COR-L47 (cell line): Measurements from ENCODE around the gene SHISA2.

Experiments used
- DNase-seq: peaks from one replicate; lab custom pipeline; 2025; lab: John Stamatoyannopoulos, UW

SHISA2 gene

DNA sequence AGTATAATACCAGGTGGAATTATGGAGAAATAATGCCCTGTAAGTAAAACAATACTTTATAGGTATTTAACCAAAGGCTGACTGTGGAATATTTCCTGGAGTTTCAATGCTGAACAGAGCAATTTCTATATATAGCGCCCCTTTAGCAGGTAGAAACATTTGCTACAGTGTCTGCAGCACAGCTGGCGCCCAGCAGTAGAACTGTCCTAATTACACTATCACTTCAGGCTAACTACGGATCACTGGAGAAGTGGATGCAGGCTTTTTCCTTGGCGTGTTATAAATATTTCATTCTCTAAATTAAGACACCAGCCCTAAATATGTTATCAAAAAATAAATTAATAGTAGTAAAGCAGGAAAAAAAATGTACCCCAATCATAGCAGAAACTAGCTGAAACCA is 3.1 kb downstream of the SHISA2 start:
- DNase-seq: peak; percentile 18

DNA sequence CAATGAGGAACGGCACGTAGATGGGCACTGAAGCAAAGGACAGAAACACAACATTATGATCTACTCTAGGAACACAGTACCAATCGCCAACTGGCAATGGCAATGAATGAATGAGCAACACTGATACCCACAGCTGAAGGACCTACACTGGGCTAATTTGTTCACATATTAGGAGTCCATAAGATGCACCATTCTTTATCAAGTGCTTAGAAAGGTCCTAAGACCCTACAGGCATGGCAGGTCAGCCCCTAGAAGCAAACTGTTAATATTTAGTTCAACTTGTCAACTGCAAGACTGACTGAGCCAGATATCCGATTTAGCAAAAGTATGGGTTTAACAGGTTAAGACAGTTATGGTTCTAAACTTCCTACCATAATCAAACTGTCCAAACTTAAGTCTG is 4.8 kb downstream of the SHISA2 start:
- DNase-seq: no peak

DNA sequence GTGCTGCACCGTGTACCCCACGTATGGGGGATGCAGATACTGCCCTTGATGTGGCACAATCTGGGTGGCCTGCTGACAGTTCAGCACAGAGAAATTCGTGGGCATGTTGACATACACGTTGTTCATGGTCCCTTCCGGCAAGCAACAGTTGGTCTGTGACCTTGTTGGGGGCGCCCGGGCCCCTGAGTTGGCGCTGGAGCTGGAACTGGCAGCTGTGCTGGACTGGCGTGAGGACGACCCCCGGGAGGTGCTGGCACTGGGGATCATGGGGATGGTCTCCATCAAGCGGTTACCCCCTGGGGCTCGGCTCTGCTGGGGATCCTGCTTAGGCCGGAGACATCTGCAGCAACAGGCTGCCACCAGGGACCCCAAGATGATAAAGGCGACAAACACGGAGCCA is 5.2 kb downstream of the SHISA2 start:
- no peak for DNase-seq

DNA sequence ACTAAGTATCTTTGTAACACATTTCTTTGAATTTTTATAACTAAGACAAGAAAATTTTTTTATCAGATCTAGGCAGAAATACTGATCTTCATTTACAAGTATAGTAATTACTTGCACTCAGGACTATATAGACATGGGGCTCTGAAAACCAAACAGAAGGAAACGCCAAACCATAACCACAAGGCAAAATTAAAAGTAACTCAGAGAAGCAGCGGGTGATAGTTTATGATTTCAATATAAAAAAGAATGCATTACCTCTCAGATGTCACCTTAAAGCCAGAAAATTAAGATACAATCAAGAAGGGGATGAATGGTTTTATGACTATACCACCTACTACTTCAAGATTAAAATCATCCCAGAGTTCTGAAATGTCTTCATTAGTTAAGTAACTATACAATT is 6.7 kb downstream of the SHISA2 start:
- no peak for DNase-seq

DNA sequence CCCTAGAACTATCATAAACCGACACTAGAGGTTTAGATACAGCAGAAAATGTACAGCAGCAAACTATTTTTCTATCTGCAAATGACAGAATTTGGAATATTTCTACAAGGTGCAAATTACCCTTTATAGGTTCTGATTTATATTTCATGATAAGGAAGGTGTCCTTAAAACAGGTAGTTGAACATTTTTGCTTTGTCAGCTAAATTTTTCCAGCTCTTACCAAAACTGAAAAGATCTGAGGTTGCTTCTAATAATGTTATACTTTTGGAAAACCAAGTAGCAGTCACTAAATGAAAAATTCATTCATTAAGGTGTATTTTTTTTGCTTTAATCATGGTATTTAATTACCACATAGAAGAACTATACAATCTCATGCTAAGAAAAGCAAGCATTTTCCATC is 9.0 kb downstream of the SHISA2 start:
- no peak for DNase-seq

- no peak for DNase-seq
Measured at GRCh38 chr13:26041444-26041843, 10.4 kb downstream of the SHISA2 start.

GRCh38 chr13:26038931-26039475 is 12.8 kb downstream of the SHISA2 start:
- no peak for DNase-seq

DNA sequence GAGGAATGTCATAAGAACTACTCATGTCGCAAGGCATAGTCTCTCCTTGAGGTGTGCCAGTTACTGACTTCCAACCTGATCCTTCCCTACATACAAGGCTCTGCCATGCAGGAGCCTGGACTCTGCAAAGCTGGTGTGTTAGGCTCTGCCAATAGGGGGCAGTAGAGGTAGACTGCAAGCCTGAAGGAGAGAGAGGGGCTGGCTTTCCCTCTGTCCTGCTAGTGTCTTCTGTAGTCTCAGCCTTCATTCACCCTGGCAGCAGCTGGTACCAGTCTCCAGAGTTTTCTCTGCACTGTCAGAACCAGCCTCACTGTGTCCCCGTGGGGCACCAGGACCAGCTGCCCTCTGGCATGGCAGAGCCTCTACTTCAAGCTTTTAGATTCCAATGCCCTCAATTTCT is 14.5 kb downstream of the SHISA2 start:
- no peak for DNase-seq

GRCh38 chr13:26036383-26036782 is 15.4 kb downstream of the SHISA2 start:
- no peak for DNase-seq

DNA sequence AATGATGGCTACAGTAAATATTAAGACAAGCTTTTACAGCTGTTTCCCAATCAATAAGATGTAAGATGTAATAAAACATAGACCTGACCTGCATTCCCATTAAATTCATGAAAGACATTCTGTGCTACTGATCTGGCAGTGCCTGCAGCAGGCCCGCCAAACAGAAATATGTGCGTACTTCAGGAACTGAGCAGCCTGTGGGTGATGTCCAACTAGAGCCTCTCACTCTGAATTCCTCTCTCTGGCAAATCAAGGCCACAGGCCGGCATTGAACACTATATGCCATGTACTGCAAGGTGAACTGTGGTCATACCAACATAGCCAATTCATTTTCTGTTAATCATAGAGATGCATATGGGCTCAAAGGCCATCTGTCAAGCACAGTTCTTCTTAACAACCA is 17.8 kb downstream of the SHISA2 start:
- no peak for DNase-seq

GRCh38 chr13:26030331-26030730 is 21.5 kb downstream of the SHISA2 start:
- no peak for DNase-seq

DNA sequence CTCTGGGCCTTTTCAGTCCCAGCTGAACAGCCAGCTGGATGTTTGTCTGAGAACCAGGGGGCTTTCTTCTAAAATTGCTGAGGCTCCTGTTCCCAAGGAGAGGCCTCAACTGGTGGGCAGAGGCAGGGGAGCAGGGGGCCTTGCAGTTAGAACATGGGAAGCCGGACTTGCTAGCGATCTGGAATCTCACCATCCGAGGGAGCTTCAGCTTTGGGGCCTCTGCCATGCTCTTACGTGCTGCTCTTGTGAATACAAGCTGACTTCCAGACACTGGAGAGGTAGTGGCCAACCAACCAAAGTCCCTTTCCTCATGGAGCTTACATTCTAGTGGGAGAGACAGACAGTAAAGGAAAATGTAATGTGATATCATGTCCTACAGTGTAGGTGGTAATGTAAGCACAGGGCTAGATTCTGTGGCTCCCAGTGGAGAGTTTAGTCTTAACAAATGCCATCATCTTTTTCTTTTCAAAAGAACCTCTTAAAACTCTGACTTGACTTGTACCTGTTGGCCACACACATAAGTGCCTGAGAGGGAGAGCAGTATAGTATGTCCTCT is 22.2 kb downstream of the SHISA2 start:
- DNase-seq: no peak

GRCh38 chr13:26026211-26026610 is 25.6 kb downstream of the SHISA2 start:
- peak; percentile 45 for DNase-seq

DNA sequence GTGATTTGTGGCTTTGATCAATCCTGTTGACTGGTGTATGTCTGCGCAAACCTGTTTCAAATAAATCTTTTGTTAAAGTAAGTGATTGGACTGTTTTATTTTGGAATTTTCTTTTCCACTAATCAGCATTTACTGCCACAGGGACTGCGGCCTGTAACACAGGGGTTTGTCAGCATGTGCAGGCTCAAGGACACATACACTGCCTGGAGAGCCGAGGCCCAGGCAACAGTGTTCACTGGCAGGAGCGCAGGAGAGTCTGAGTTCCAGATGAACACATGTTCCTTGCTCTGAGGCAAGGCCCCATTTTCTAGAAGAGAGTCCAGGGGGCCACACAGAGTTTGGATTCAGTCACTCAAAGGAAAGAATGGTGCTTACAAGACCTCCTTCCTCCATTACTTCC is 26.0 kb downstream of the SHISA2 start:
- no peak for DNase-seq

DNA sequence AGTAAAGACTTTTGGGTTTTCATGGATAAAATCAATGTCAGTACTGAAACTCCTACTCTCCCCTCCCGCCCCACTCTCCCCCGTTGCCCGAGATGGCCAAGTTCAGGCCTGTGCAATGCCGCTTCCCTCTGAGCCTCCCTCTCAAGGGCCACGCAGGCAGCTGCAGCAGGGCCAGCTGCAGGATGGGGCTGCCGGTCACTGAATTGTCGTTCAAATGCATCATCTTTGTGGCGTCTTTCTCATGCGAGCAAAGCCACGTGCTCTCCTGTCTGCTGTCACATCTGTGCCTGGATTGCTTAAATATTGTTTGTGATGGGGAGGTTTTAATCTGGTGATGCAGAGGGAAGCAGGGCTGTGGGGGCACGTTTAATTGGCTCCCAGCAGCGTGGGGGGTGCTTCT is 26.6 kb downstream of the SHISA2 start:
- no peak for DNase-seq

GRCh38 chr13:26024558-26024957 is 27.3 kb downstream of the SHISA2 start:
- DNase-seq: no peak

DNA sequence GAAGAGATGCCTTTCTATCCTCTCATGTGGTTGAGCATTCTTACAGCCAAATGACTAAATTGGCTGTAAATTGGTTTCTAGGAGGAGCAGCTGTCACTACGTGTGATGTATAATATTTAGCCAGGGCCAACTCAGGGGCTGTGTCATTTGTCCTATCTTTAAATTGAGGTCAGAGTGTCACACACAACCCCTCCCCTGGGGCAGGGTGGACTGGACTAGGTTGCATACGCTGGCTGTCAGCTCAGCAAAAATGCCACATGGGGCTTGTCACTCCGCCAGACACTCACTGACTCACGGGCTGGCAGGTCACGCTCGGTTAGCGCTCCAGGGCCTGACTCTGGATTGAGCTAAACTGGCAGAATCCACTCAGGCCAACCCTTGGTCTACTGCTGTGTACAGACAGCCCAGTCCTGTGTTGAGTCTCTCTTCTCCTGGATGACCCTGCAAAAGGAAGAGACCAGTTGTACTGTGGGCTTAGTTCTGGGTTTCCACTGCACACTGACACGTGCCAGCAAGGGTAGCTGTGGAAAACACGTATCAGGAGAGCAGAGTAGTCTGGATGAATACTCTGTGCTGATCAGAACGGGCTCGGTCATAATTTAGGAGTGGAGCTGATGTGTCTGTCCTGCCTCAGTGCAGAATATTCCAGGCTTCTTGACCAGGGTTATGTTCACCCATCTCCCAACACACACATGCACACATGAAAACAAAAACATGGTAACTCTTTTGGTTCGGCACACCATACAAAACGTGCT is 29.1 kb downstream of the SHISA2 start:
- no peak for DNase-seq

DNA sequence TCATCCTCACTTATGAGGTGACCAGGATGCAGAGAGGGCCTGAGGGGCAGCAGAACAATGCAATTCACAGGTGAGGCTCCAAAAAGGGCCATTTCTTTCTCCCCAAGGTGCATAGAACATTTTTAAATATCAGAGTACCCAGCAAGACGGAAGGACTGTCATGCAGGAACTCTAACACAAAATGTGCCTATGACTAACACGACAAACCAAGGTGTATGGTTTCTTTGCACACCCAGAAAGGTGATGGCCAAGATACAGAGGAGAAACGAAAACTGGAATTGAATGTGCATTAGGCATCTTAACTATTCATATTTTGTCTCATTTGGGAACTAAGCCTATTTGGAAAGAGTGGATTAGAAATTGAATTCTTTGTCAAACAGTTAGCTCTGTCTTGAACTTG is 29.9 kb downstream of the SHISA2 start:
- no peak for DNase-seq

- no peak for DNase-seq
Measured at GRCh38 chr13:26021516-26021915, 30.3 kb downstream of the SHISA2 start.

- no peak for DNase-seq
Measured at GRCh38 chr13:26020891-26021290, 30.9 kb downstream of the SHISA2 start.

- no peak for DNase-seq
Measured at GRCh38 chr13:26019881-26020870, 31.6 kb downstream of the SHISA2 start.

- DNase-seq: no peak
Measured at GRCh38 chr13:26019251-26019650, 32.6 kb downstream of the SHISA2 start.
